Hematopoietic multipotent progenitor cell treated with erythropoietin and hydrocortisone succinate and interleukin-3 and kit ligand, for 15 days (in vitro differentiated cells): ENCODE measurements around the gene MPV17L2.

Source experiments
- DNase-seq: peaks from one replicate; pipeline ENCODE4 v3.0.0-alpha.2; 2015; ENCODE audit warnings: low spot score

Gene MPV17L2

GRCh38 chr19:18160971-18161635 lies 31.9 kb upstream of the MPV17L2 start:
- DNase-seq: peak; percentile 85

GRCh38 chr19:18161636-18162002 lies 31.4 kb upstream of the MPV17L2 start:
- no peak for DNase-seq

- no peak for DNase-seq
Observed at GRCh38 chr19:18164072-18164471, 28.9 kb upstream of the MPV17L2 start.

- no peak for DNase-seq
Observed at GRCh38 chr19:18165794-18166544, 27.0 kb upstream of the MPV17L2 start.

GRCh38 chr19:18167011-18167410 lies 26.0 kb upstream of the MPV17L2 start:
- DNase-seq: no peak

- peak; percentile 74 for DNase-seq
Observed at GRCh38 chr19:18167975-18168645, 24.9 kb upstream of the MPV17L2 start.

- no peak for DNase-seq
Observed at GRCh38 chr19:18168673-18169381, 24.2 kb upstream of the MPV17L2 start.

GRCh38 chr19:18170714-18171255 lies 22.2 kb upstream of the MPV17L2 start:
- DNase-seq: no peak

GRCh38 chr19:18171605-18172327 lies 21.3 kb upstream of the MPV17L2 start:
- DNase-seq: peak; percentile 6

GRCh38 chr19:18172331-18173053 lies 20.5 kb upstream of the MPV17L2 start:
- DNase-seq: no peak

- DNase-seq: no peak
Observed at GRCh38 chr19:18173054-18173571, 19.9 kb upstream of the MPV17L2 start.

- peak; percentile 45 for DNase-seq
Observed at GRCh38 chr19:18173572-18174288, 19.3 kb upstream of the MPV17L2 start, which contains the start of gene IFI30. Gene IFI30, plus strand, starts transcription at chr19:18173813. Its CDS starts 29 bp downstream, at chr19:18173842.

- no peak for DNase-seq
Observed at GRCh38 chr19:18174983-18175382, 18.0 kb upstream of the MPV17L2 start.

- peak; percentile 26 for DNase-seq
Observed at GRCh38 chr19:18176367-18177310, 16.4 kb upstream of the MPV17L2 start.

- DNase-seq: no peak
Observed at GRCh38 chr19:18179957-18180356, 13.1 kb upstream of the MPV17L2 start.

GRCh38 chr19:18183529-18183928 lies 9.5 kb upstream of the MPV17L2 start:
- DNase-seq: no peak

- no peak for DNase-seq
Observed at GRCh38 chr19:18185538-18185937, 7.5 kb upstream of the MPV17L2 start.

GRCh38 chr19:18190278-18190677 lies 2.7 kb upstream of the MPV17L2 start:
- DNase-seq: no peak

- DNase-seq: no peak
Observed at GRCh38 chr19:18191640-18192062, 1.4 kb upstream of the MPV17L2 start.
